ENCODE results near the gene EVC.
A peak's percentile ranks its signal among the peaks of the same experiment; 100 is the strongest.

GRCh38 chr4:5824635-5825034 lies 113.6 kb downstream of the EVC start:
- TF ChIP-seq KDM5A (IDR thresholded peaks at IDR 0.05; ENCODE audit: low read length) (no peak), ATF3 (IDR thresholded peaks at IDR 0.05; ENCODE audit: insufficient read depth, low read depth, low read length) (no peak), CEBPB (IDR thresholded peaks at IDR 0.05; ENCODE audit: low read depth, low read length) (no peak), SIX5 (IDR thresholded peaks at IDR 0.05; ENCODE audit: low read depth, low read length) (no peak), MAFK (IDR thresholded peaks at IDR 0.05; ENCODE audit: low read depth, low read length) (no peak), POLR2AphosphoS5 (IDR thresholded peaks at IDR 0.05; ENCODE audit: low read depth, low read length) (no peak), POLR2A (IDR thresholded peaks at IDR 0.05; ENCODE audit: control extremely low read depth in 1 of 2, low read depth in 2 of 2, low read length in 2 of 2) (no peak), EZH2 (IDR thresholded peaks at IDR 0.05; ENCODE audit: low read depth, low read length, severe bottlenecking) (no peak), EP300 (IDR thresholded peaks at IDR 0.05; ENCODE audit: borderline replicate concordance in 1 of 2, low read depth in 2 of 2, low read length in 2 of 2) (no peak), EGR1 (IDR thresholded peaks at IDR 0.05; ENCODE audit: borderline replicate concordance, low read depth, low read length) (no peak), CREB1 (IDR thresholded peaks at IDR 0.05) (no peak), SIN3A (conservative IDR thresholded peaks at IDR 0.05 in 1 of 2, IDR thresholded peaks at IDR 0.05 in 1 of 2; ENCODE audit: low read depth in 1 of 2, low read length in 2 of 2) (no peak)
- TF ChIP-seq, protein P1, sequence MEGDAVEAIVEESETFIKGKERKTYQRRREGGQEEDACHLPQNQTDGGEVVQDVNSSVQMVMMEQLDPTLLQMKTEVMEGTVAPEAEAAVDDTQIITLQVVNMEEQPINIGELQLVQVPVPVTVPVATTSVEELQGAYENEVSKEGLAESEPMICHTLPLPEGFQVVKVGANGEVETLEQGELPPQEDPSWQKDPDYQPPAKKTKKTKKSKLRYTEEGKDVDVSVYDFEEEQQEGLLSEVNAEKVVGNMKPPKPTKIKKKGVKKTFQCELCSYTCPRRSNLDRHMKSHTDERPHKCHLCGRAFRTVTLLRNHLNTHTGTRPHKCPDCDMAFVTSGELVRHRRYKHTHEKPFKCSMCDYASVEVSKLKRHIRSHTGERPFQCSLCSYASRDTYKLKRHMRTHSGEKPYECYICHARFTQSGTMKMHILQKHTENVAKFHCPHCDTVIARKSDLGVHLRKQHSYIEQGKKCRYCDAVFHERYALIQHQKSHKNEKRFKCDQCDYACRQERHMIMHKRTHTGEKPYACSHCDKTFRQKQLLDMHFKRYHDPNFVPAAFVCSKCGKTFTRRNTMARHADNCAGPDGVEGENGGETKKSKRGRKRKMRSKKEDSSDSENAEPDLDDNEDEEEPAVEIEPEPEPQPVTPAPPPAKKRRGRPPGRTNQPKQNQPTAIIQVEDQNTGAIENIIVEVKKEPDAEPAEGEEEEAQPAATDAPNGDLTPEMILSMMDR (IDR thresholded peaks at IDR 0.05; ENCODE audit: control extremely low read depth in 1 of 3, insufficient read depth in 1 of 3, low read depth in 1 of 3, low read length in 3 of 3) = peak in 2 of 3 experiments; percentile 62 to 71; a peak in 3 of 4 replicates

Measured in H1 (cell line).